Endothelial cell (in vitro differentiated cells): ENCODE data around the gene SSMEM1. TPM values are rescaled to one million over a fixed set of nuclear protein-coding genes. Genes with fewer than 3 reads are reported as not detected.

Source experiments
- DNase-seq: peaks from one replicate; pipeline ENCODE4 v3.0.0; 2021; ENCODE audit warnings: low spot score
- H3K27ac Mint-ChIP-seq: one replicate; pipeline ENCODE4 v1.8.0; 2021; ENCODE audit warnings: mixed read lengths, inconsistent platforms; ENCODE audit not compliant: unreplicated experiment
- H3K27me3 Mint-ChIP-seq: one replicate; pipeline ENCODE4 v1.8.0; 2021; ENCODE audit warnings: mild to moderate bottlenecking, moderate library complexity, mixed read lengths, inconsistent platforms; ENCODE audit not compliant: unreplicated experiment
- H3K36me3 Mint-ChIP-seq: one replicate; pipeline ENCODE4 v1.8.0; 2021; ENCODE audit warnings: mild to moderate bottlenecking, low read depth, mixed read lengths, inconsistent platforms; ENCODE audit not compliant: unreplicated experiment
- H3K4me1 Mint-ChIP-seq: one replicate; pipeline ENCODE4 v1.8.0; 2021; ENCODE audit warnings: mild to moderate bottlenecking, mixed read lengths, inconsistent platforms; ENCODE audit not compliant: unreplicated experiment
- H3K4me3 Mint-ChIP-seq: one replicate; pipeline ENCODE4 v1.8.0; 2021; ENCODE audit warnings: mild to moderate bottlenecking, mixed read lengths, inconsistent platforms; ENCODE audit not compliant: unreplicated experiment
- H3K9me3 Mint-ChIP-seq: one replicate; pipeline ENCODE4 v1.8.0; 2021; ENCODE audit warnings: mixed read lengths, inconsistent platforms; ENCODE audit not compliant: unreplicated experiment
- total RNA-seq: library from RNA; stranded (reverse); fragmentation: NEBNext Ultra II Directional; extraction: Animal tissue kit (Norgen Biotek cat#: 25700); gene quantifications from one replicate; pipeline ENCODE4 v1.2.1, GENCODE V29; 2021; ENCODE audit not compliant: unreplicated experiment
- TF ChIP-seq, protein P1 (sequence below): fragments of 200-600 bp; sonication (generic); IDR thresholded peaks from one replicate; pipeline ENCODE4 v1.5.0; 2021; ENCODE audit warnings: antibody characterized with exemption; ENCODE audit not compliant: unreplicated experiment

Gene SSMEM1
- total RNA-seq, 1 donor from 2014 or later, result not detected

DNA sequence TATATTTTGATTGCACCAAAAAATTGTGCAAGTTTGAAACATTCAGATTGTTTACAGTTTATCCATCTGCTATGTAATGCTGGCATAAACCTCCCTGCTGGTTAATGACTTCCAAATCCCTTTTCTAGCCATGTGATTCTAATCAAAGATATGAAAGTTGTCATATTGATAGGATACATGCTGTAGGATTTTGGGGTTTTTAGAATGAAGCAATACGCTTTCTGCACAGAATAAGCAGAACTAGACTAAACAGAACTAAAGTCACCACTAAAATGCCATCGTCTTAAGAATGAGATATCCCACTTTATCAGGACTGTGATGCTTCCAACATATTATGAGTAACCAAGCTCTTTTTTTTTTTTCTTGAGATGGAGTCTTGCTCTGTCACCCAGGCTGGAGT is 856 bp downstream of the SSMEM1 start:
- no peaks in the 10 kb centered on the region for H3K9me3 Mint-ChIP-seq

DNA sequence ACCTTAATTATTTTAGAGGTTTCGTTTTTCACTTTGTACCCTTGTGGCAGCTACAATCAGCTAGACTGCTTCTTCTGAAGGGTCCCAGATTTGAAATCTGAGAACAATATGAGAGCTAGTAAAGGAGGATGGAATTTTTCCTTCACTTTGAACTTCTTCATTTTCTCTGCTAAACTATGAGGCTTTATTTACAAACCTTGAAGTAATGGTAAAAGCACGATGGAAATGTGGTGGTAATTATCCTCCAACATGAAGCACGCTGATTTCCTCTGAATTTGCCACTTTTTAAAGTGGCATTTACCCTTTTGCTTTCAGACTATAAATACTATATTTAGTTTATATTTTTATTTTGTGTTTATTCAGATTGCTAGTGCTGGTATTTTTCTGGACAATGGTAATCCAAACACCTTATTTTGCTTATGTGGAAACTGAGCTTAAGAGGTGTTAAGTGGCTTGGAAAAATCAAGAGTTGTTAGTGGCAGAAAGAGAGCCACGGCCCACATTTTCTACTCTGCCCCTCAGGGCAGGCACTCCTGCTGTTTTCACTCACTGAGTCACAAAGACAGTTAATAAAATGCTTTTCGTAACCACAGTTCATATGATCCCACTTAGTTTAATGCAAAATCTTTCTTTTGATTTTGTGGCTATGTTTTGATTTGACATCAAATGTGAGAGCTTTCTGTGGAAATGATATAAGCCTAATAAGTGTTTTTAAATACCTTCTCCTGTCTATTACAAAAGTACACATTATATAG is 2.7 kb downstream of the SSMEM1 start:
- Mint-ChIP-seq H3K36me3 (no peaks in the 10 kb centered on the region), H3K4me1 (no peaks in the 10 kb centered on the region), H3K27me3 (no peaks in the 10 kb centered on the region), H3K27ac (no peak overlapping the region), H3K9me3 (no peaks in the 10 kb centered on the region), H3K4me3 (no peak overlapping the region)
- TF ChIP-seq, protein P1, sequence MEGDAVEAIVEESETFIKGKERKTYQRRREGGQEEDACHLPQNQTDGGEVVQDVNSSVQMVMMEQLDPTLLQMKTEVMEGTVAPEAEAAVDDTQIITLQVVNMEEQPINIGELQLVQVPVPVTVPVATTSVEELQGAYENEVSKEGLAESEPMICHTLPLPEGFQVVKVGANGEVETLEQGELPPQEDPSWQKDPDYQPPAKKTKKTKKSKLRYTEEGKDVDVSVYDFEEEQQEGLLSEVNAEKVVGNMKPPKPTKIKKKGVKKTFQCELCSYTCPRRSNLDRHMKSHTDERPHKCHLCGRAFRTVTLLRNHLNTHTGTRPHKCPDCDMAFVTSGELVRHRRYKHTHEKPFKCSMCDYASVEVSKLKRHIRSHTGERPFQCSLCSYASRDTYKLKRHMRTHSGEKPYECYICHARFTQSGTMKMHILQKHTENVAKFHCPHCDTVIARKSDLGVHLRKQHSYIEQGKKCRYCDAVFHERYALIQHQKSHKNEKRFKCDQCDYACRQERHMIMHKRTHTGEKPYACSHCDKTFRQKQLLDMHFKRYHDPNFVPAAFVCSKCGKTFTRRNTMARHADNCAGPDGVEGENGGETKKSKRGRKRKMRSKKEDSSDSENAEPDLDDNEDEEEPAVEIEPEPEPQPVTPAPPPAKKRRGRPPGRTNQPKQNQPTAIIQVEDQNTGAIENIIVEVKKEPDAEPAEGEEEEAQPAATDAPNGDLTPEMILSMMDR, result no peak
- no peak for DNase-seq

More for the DNA sequence above, 856 bp downstream of the SSMEM1 start:
- H3K4me1 Mint-ChIP-seq, result no peaks in the 10 kb centered on the region
- H3K4me3 Mint-ChIP-seq, result no peak overlapping the region
- TF ChIP-seq, protein P1, result no peak
- no peak for DNase-seq
- no peak overlapping the region for H3K27ac Mint-ChIP-seq
- H3K27me3 Mint-ChIP-seq, result peaks cover 7% of the 10 kb centered on the region
- H3K36me3 Mint-ChIP-seq, result no peaks in the 10 kb centered on the region

DNA sequence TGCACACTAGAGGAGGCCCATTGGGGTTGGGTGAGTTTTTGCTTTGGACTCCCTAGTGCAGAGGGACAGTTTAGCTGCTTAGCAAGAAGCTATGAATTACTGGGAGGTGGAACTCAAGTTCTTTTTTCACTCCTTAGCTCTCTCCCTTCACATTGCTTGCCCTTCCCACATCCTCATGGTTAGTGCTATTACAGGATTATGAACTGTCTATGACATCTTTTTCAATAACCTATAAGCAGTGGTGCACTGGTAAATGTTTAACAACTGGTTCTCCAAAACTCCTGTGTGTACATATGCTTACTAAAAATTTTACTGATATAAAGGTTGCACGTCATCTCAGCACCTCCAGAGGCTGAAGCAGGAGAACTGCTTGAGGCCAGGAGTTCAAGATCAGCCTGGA is 6.2 kb downstream of the SSMEM1 start:
- TF ChIP-seq, protein P1, result no peak

DNA sequence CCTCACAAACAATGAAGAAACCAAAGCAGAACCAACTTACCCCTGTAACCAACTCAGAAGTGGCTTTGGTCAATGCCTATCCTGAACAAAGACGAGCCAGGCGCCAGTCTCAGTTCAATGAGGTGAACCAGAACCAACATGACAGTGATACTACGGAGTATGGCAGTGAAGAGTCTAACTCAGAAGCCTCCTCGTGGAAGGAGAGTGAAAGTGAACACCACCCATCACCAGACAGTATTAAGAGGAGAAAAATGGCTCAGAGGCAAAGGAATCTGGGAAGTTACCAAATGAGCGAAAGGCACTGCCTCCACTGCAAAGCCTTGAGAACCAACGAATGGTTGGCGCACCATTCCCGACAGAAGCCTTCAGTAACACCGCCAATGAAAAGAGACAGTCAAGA is 8.4 kb downstream of the SSMEM1 start:
- H3K4me1 Mint-ChIP-seq, result no peaks in the 10 kb centered on the region
- no peaks in the 10 kb centered on the region for H3K9me3 Mint-ChIP-seq
- TF ChIP-seq, protein P1, result no peak
- H3K4me3 Mint-ChIP-seq, result no peak overlapping the region
- DNase-seq, result no peak
- H3K27ac Mint-ChIP-seq, result no peak overlapping the region
- H3K27me3 Mint-ChIP-seq, result no peaks in the 10 kb centered on the region
- H3K36me3 Mint-ChIP-seq, result no peaks in the 10 kb centered on the region

More for the DNA sequence above, 6.2 kb downstream of the SSMEM1 start:
- no peaks in the 10 kb centered on the region for H3K9me3 Mint-ChIP-seq
- H3K27me3 Mint-ChIP-seq, result no peaks in the 10 kb centered on the region
- no peaks in the 10 kb centered on the region for H3K36me3 Mint-ChIP-seq
- DNase-seq, result no peak
- H3K4me3 Mint-ChIP-seq, result no peak overlapping the region
- no peak overlapping the region for H3K27ac Mint-ChIP-seq
- no peaks in the 10 kb centered on the region for H3K4me1 Mint-ChIP-seq

DNA sequence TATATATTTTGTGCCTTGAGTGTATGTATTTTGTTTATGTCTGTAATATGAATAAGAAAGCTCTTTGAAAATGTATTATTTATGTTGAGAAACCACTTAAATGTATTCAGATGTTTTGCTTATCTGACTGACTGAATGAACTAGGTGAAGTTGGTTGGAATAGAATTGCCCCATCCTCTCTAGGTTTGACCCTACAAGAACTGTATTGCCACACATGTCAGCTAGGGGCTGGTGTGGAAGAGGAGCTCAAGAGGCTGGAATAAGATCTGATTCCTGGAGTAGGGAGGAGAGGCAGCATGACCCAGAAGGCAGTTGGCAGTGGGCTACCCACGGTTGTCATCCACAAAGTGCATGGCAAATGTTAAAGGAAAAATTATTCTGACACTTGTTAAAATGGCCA is 9.1 kb downstream of the SSMEM1 start:
- Mint-ChIP-seq H3K4me3 (no peak overlapping the region), H3K27me3 (no peaks in the 10 kb centered on the region), H3K36me3 (no peaks in the 10 kb centered on the region), H3K4me1 (no peaks in the 10 kb centered on the region), H3K9me3 (no peaks in the 10 kb centered on the region), H3K27ac (no peak overlapping the region)
- DNase-seq, result no peak
- TF ChIP-seq, protein P1, result no peak
